HepG2 (cell line): ENCODE measurements around the gene CCNQ. TPM values are rescaled to one million over a fixed set of nuclear protein-coding genes. Genes with fewer than 3 reads are reported as not detected.

Experiments
- CCAR2 ChIP-seq: fragments of 200-400 bp; formaldehyde crosslinking; optimal IDR thresholded peaks from 2 replicates; pipeline ENCODE3; 2018; ENCODE audit warnings: low read depth, mild to moderate bottlenecking, low read length, moderate library complexity
- DR1 ChIP-seq: sonication (generic); formaldehyde crosslinking; IDR thresholded peaks from 2 replicates; pipeline ENCODE4 v1.8.0; 2021; ENCODE audit warnings: mild to moderate bottlenecking, missing genetic modification reagents, inconsistent platforms
- KMT2A ChIP-seq: sonication (generic); formaldehyde crosslinking; IDR thresholded peaks from 2 replicates; pipeline ENCODE4 v1.4.0; 2020; ENCODE audit warnings: missing genetic modification reagents
- MTF2 ChIP-seq: sonication (generic); formaldehyde crosslinking; IDR thresholded peaks from 2 replicates; pipeline ENCODE4 v1.5.0; 2020; ENCODE audit warnings: missing genetic modification reagents, borderline replicate concordance
- MXD4 ChIP-seq: IDR thresholded peaks from 2 replicates; pipeline ENCODE4 v1.6.1; 2016; ENCODE audit warnings: mild to moderate bottlenecking, missing biosample characterization, missing genetic modification reagents
- SIN3B ChIP-seq: fragments of 150-350 bp; IDR thresholded peaks from 2 replicates; pipeline ENCODE4 v1.6.1; 2014; ENCODE audit warnings: low read length
- ZBTB3 ChIP-seq: sonication (generic); formaldehyde crosslinking; IDR thresholded peaks from 2 replicates; pipeline ENCODE4 v1.4.0; 2020; ENCODE audit warnings: low read depth, mild to moderate bottlenecking, moderate library complexity, missing genetic modification reagents, borderline replicate concordance
- ZFX ChIP-seq: sonication (generic); formaldehyde crosslinking; IDR thresholded peaks from 2 replicates; pipeline ENCODE4 v1.4.0; 2020; ENCODE audit warnings: mild to moderate bottlenecking, low read depth, missing genetic modification reagents, moderate library complexity
- ZNF674 ChIP-seq: sonication (generic); formaldehyde crosslinking; IDR thresholded peaks from 2 replicates; pipeline ENCODE4 v1.5.0; 2020; ENCODE audit warnings: low read depth, mild to moderate bottlenecking, missing genetic modification reagents
- ZNF7 ChIP-seq: IDR thresholded peaks from 2 replicates; pipeline ENCODE4 v1.6.1; 2016; ENCODE audit warnings: missing biosample characterization, missing genetic modification reagents
- ZNF724P ChIP-seq: sonication (generic); formaldehyde crosslinking; IDR thresholded peaks from 2 replicates; pipeline ENCODE4 v1.8.0; 2022; ENCODE audit warnings: missing genetic modification reagents, borderline replicate concordance
- polyA plus RNA-seq, 8 experiments: library from polyadenylated mRNA; depleted of rRNA in 3 of 8; stranded (reverse) in 7 of 8; unstranded in 1 of 8; fragments of >200 nt; fragmentation: Illumina TruSeq in 4 of 8; extraction: Trizol in 4 of 8; gene quantifications; 2 replicates each; pipeline versions ENCODE4 v1.2.1 to v1.2.3, GENCODE V29; 2011 to 2016; ENCODE audit warnings: low read depth in 4 of 8, missing spikeins in 1 of 8, mixed read lengths in 1 of 8; ENCODE audit not compliant: insufficient read depth in 1 of 8
- total RNA-seq, 5 experiments: library from RNA; depleted of rRNA; stranded (reverse); fragments of >200 nt; fragmentation: Illumina TruSeq; extraction: Trizol; gene quantifications; 2 replicates each; pipeline ENCODE4 v1.2.3, GENCODE V29; 2016; ENCODE audit warnings: low read depth in 1 of 5
- TF ChIP-seq, protein P1 (sequence below): sonication (generic); formaldehyde crosslinking; IDR thresholded peaks from 2 replicates; pipeline ENCODE4 v1.4.0; 2020; ENCODE audit warnings: missing genetic modification reagents
- TF ChIP-seq, protein P2 (sequence below): sonication (generic); formaldehyde crosslinking; IDR thresholded peaks from 2 replicates; pipeline ENCODE4 v1.4.0; 2020; ENCODE audit warnings: missing genetic modification reagents, borderline replicate concordance
- TF ChIP-seq, protein P3 (sequence below): conservative IDR thresholded peaks from 2 replicates; pipeline ENCODE4 v1.6.1; 2018; ENCODE audit warnings: missing genetic modification reagents
- TF ChIP-seq, protein P4 (sequence below): sonication (generic); formaldehyde crosslinking; IDR thresholded peaks from 2 replicates; pipeline ENCODE4 v1.4.0; 2020; ENCODE audit warnings: missing genetic modification reagents
- TF ChIP-seq, protein P5 (sequence below): sonication (generic); formaldehyde crosslinking; IDR thresholded peaks from 2 replicates; pipeline ENCODE4 v1.4.0; 2020; ENCODE audit warnings: mild to moderate bottlenecking, low read depth, missing genetic modification reagents

Gene CCNQ
- total and polyA plus RNA-seq, 2 of the 13 experiments (the other 11 are each of a cell fraction or from before 2014, with no cell fraction given) = 15.0 to 25.5 TPM

DNA sequence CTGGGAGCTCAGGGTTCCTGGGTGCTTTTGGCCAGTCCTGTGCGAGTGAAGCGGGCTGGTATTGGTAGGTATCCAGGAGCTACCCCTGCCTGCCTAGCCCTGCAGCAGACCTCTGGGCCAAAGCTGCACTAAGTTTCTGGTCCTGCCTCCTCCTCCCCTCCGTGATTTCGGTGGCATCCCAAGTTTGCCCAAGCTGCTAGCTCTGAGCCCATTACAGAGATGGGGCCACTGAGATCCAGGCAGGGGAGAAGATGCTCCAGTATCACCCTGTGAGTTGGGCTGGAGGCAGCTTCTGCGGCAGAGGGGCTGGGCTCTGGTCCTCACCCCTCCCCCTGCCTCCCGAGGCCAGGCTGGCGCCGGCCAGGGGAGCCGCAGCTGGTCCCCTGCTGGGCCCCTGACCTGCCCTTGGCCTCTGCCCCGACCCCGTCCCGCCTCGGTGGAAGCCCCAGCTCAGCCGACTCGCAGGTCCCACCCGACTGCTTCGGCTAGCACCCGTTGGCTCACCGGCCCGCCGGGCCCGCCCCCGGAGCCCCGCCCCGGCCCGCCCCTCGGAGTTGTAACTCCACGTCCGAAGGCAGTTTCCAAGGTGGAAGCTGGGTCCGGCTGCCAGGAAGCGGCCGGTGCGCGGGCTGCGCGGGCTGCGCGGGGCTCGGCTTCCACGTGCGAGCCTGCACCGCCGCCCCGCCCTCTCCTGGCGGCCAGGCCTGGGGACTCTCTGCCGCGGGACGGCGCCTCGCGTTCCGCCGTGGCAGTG is 47.9 kb upstream of the CCNQ start, which contains the start of gene DUSP9 (continued):
- TF ChIP-seq, protein P1, sequence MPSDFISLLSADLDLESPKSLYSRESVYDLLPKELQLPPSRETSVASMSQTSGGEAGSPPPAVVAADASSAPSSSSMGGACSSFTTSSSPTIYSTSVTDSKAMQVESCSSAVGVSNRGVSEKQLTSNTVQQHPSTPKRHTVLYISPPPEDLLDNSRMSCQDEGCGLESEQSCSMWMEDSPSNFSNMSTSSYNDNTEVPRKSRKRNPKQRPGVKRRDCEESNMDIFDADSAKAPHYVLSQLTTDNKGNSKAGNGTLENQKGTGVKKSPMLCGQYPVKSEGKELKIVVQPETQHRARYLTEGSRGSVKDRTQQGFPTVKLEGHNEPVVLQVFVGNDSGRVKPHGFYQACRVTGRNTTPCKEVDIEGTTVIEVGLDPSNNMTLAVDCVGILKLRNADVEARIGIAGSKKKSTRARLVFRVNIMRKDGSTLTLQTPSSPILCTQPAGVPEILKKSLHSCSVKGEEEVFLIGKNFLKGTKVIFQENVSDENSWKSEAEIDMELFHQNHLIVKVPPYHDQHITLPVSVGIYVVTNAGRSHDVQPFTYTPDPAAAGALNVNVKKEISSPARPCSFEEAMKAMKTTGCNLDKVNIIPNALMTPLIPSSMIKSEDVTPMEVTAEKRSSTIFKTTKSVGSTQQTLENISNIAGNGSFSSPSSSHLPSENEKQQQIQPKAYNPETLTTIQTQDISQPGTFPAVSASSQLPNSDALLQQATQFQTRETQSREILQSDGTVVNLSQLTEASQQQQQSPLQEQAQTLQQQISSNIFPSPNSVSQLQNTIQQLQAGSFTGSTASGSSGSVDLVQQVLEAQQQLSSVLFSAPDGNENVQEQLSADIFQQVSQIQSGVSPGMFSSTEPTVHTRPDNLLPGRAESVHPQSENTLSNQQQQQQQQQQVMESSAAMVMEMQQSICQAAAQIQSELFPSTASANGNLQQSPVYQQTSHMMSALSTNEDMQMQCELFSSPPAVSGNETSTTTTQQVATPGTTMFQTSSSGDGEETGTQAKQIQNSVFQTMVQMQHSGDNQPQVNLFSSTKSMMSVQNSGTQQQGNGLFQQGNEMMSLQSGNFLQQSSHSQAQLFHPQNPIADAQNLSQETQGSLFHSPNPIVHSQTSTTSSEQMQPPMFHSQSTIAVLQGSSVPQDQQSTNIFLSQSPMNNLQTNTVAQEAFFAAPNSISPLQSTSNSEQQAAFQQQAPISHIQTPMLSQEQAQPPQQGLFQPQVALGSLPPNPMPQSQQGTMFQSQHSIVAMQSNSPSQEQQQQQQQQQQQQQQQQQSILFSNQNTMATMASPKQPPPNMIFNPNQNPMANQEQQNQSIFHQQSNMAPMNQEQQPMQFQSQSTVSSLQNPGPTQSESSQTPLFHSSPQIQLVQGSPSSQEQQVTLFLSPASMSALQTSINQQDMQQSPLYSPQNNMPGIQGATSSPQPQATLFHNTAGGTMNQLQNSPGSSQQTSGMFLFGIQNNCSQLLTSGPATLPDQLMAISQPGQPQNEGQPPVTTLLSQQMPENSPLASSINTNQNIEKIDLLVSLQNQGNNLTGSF = no peak
- TF ChIP-seq MXD4 (CRISPR knock-in tag) = no peak
- TF ChIP-seq KMT2A (CRISPR knock-in tag) = no peak
- TF ChIP-seq CCAR2 = no peak
- TF ChIP-seq, protein P2, sequence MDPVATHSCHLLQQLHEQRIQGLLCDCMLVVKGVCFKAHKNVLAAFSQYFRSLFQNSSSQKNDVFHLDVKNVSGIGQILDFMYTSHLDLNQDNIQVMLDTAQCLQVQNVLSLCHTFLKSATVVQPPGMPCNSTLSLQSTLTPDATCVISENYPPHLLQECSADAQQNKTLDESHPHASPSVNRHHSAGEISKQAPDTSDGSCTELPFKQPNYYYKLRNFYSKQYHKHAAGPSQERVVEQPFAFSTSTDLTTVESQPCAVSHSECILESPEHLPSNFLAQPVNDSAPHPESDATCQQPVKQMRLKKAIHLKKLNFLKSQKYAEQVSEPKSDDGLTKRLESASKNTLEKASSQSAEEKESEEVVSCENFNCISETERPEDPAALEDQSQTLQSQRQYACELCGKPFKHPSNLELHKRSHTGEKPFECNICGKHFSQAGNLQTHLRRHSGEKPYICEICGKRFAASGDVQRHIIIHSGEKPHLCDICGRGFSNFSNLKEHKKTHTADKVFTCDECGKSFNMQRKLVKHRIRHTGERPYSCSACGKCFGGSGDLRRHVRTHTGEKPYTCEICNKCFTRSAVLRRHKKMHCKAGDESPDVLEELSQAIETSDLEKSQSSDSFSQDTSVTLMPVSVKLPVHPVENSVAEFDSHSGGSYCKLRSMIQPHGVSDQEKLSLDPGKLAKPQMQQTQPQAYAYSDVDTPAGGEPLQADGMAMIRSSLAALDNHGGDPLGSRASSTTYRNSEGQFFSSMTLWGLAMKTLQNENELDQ (CRISPR knock-in tag) = no peak
- TF ChIP-seq, protein P3, sequence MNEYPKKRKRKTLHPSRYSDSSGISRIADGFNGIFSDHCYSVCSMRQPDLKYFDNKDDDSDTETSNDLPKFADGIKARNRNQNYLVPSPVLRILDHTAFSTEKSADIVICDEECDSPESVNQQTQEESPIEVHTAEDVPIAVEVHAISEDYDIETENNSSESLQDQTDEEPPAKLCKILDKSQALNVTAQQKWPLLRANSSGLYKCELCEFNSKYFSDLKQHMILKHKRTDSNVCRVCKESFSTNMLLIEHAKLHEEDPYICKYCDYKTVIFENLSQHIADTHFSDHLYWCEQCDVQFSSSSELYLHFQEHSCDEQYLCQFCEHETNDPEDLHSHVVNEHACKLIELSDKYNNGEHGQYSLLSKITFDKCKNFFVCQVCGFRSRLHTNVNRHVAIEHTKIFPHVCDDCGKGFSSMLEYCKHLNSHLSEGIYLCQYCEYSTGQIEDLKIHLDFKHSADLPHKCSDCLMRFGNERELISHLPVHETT (CRISPR knock-in tag) = no peak
- TF ChIP-seq SIN3B = no peak
- TF ChIP-seq MTF2 (CRISPR knock-in tag) = no peak
- TF ChIP-seq, protein P4, sequence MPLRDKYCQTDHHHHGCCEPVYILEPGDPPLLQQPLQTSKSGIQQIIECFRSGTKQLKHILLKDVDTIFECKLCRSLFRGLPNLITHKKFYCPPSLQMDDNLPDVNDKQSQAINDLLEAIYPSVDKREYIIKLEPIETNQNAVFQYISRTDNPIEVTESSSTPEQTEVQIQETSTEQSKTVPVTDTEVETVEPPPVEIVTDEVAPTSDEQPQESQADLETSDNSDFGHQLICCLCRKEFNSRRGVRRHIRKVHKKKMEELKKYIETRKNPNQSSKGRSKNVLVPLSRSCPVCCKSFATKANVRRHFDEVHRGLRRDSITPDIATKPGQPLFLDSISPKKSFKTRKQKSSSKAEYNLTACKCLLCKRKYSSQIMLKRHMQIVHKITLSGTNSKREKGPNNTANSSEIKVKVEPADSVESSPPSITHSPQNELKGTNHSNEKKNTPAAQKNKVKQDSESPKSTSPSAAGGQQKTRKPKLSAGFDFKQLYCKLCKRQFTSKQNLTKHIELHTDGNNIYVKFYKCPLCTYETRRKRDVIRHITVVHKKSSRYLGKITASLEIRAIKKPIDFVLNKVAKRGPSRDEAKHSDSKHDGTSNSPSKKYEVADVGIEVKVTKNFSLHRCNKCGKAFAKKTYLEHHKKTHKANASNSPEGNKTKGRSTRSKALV = no peak
- TF ChIP-seq ZBTB3 (CRISPR knock-in tag) = no peak
- TF ChIP-seq ZNF724P (CRISPR knock-in tag) = no peak
- TF ChIP-seq DR1 (CRISPR knock-in tag) = 0 out of 2 replicates have a peak, but pooled peaks have one; percentile 19
- TF ChIP-seq, protein P5, sequence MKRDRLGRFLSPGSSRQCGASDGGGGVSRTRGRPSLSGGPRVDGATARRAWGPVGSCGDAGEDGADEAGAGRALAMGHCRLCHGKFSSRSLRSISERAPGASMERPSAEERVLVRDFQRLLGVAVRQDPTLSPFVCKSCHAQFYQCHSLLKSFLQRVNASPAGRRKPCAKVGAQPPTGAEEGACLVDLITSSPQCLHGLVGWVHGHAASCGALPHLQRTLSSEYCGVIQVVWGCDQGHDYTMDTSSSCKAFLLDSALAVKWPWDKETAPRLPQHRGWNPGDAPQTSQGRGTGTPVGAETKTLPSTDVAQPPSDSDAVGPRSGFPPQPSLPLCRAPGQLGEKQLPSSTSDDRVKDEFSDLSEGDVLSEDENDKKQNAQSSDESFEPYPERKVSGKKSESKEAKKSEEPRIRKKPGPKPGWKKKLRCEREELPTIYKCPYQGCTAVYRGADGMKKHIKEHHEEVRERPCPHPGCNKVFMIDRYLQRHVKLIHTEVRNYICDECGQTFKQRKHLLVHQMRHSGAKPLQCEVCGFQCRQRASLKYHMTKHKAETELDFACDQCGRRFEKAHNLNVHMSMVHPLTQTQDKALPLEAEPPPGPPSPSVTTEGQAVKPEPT (CRISPR knock-in tag) = no peak
- no peak for TF ChIP-seq ZNF674 (CRISPR knock-in tag)
- TF ChIP-seq ZFX (CRISPR knock-in tag) = no peak
- no peak for TF ChIP-seq ZNF7
